Prostate gland (tissue), 2 donors: ENCODE measurements around the gene C6orf89. TPM values are rescaled to one million over a fixed set of nuclear protein-coding genes. Genes with fewer than 3 reads are reported as not detected.
A peak's percentile ranks its signal among the peaks of the same experiment; 100 is the strongest.

Experiments
- DNase-seq: peaks from one replicate; pipeline ENCODE4 v3.0.0-alpha.2; 2019; ENCODE audit warnings: low spot score
- H3K27ac ChIP-seq, 2 donors: fragments of 200-600 bp; sonication (generic); 2 replicates each; pipeline ENCODE4 v1.5.1; 2017 to 2019
- H3K27me3 ChIP-seq: fragments of 200-600 bp; sonication (generic); replicated peaks from 2 replicates; pipeline ENCODE4 v1.5.1; 2019; ENCODE audit not compliant: insufficient read depth
- H3K36me3 ChIP-seq, 2 donors: fragments of 200-600 bp; sonication (generic); 1 replicate in 1 of 2; 2 replicates in 1 of 2; pipeline versions ENCODE4 v1.5.1 to v1.8.1; 2017 to 2019
- H3K4me1 ChIP-seq: fragments of 200-600 bp; sonication (generic); replicated peaks from 2 replicates; pipeline ENCODE4 v1.5.1; 2019
- H3K4me3 ChIP-seq, 2 donors: fragments of 200-600 bp; sonication (generic); 2 replicates each; pipeline ENCODE4 v1.5.1; 2017 to 2019
- H3K9me3 ChIP-seq: fragments of 200-600 bp; sonication (generic); 2 replicates; pipeline ENCODE4 v1.5.1; 2017
- CTCF ChIP-seq, 4 experiments: fragments of 200-600 bp in 2 of 4; fragments of 450-650 bp in 2 of 4; sonication (generic) in 2 of 4; IDR thresholded peaks; 1 replicate in 3 of 4; 2 replicates in 1 of 4; pipeline ENCODE4 v1.5.1; 2016 to 2019; ENCODE audit warnings: antibody characterized with exemption in 4 of 4, mild to moderate bottlenecking in 2 of 4, moderate library complexity in 2 of 4
- POLR2A ChIP-seq: fragments of 450-650 bp; IDR thresholded peaks from one replicate; pipeline ENCODE4 v1.6.1; 2016; ENCODE audit warnings: antibody characterized with exemption, mild to moderate bottlenecking
- POLR2AphosphoS5 ChIP-seq: sonication (generic); formaldehyde crosslinking; IDR thresholded peaks from one replicate; pipeline ENCODE4 v1.6.1; 2017; ENCODE audit warnings: antibody characterized with exemption
- WGBS: methylation state at CpG from one replicate; pipeline ENCODE4 v1.1.5; 2018; 5-methylcytosine and 5-hydroxymethylcytosine counted together
- intact Hi-C: fragments of 100-400 bp; cut with DNase I; formaldehyde crosslinking; loops from one replicate; pipeline ENCODE4 v1.14.2; 2022
- total RNA-seq, 2 donors: library from RNA; depleted of rRNA; stranded (reverse); fragments of >200 nt; gene quantifications; one replicate each; pipeline ENCODE4 v1.1.0, GENCODE V29; 2016

The C6orf89 gene
- total RNA-seq, 2 donors from 2014 or later, result 54.9 to 96.9 TPM

GRCh38 chr6:36971921-36972673 lies 86.3 kb downstream of the C6orf89 start:
- intact Hi-C loops, result loop anchor here (5.0 kb wide), 1 partner anchor 55 kb away; no protein-coding TSS in a partner anchor
- TF ChIP-seq POLR2A, result no peak
- TF ChIP-seq CTCF (IDR thresholded peaks at IDR 0.05), result no peak
- no peak for TF ChIP-seq POLR2AphosphoS5
- WGBS, result 57% methylated on average over 14 of the region's 14 CpGs
- Histone ChIP-seq H3K9me3 (no peaks in the 10 kb centered on the region), H3K4me3 (no peak overlapping the region), H3K27me3 (no peaks in the 10 kb centered on the region), H3K27ac (peak overlapping the region; percentile 45 to 68), H3K4me1 (no peaks in the 10 kb centered on the region), H3K36me3 (peaks cover 32 to 47% of the 10 kb centered on the region in 2 donors)
- DNase-seq, result no peak

GRCh38 chr6:36973190-36973589 lies 87.4 kb downstream of the C6orf89 start:
- Histone ChIP-seq H3K27ac (peak overlapping the region; percentile 45 to 68), H3K27me3 (no peaks in the 10 kb centered on the region), H3K4me3 (no peak overlapping the region), H3K4me1 (no peaks in the 10 kb centered on the region), H3K9me3 (no peaks in the 10 kb centered on the region), H3K36me3 (peaks cover 38 to 53% of the 10 kb centered on the region in 2 donors)
- intact Hi-C loops, result loop anchor here (5.0 kb wide), 1 partner anchor 56 kb away; no protein-coding TSS in a partner anchor
- WGBS, result 63% methylated on average over 1 of the region's 1 CpG
- TF ChIP-seq POLR2A (no peak), POLR2AphosphoS5 (peak; percentile 10)
- DNase-seq, result no peak

- intact Hi-C loops, result loop anchor here (5.0 kb wide), 1 partner anchor 56 kb away; no protein-coding TSS in a partner anchor
- Histone ChIP-seq H3K27ac (peak overlapping the region; percentile 45 to 68), H3K36me3 (peaks cover 38 to 53% of the 10 kb centered on the region in 2 donors), H3K27me3 (no peaks in the 10 kb centered on the region), H3K4me1 (no peaks in the 10 kb centered on the region), H3K4me3 (no peak overlapping the region), H3K9me3 (no peaks in the 10 kb centered on the region)
- no peak for TF ChIP-seq CTCF (IDR thresholded peaks at IDR 0.05)
- no peak for TF ChIP-seq POLR2AphosphoS5
- TF ChIP-seq POLR2A, result no peak
- whole genome bisulfite sequencing, result 83% methylated on average over 4 of the region's 4 CpGs
- DNase-seq, result no peak
These were observed 87.9 kb downstream of the C6orf89 start for GRCh38 chr6:36973647-36974046.

GRCh38 chr6:36975231-36976006 lies 89.7 kb downstream of the C6orf89 start:
- peaks cover 32 to 35% of the 10 kb centered on the region in 2 donors for H3K36me3 ChIP-seq
- intact Hi-C loops, result no loop called here

More at GRCh38 chr6:36975231-36976006, 89.7 kb downstream of the C6orf89 start:
- no peak for TF ChIP-seq POLR2AphosphoS5
- TF ChIP-seq POLR2A, result no peak
- no peak for TF ChIP-seq CTCF (IDR thresholded peaks at IDR 0.05)
- H3K9me3 ChIP-seq, result no peaks in the 10 kb centered on the region
- H3K4me3 ChIP-seq, result no peak overlapping the region
- no peaks in the 10 kb centered on the region for H3K27me3 ChIP-seq
- no peak overlapping the region for H3K27ac ChIP-seq
- DNase-seq, result no peak
- 93% methylated on average over 7 of the region's 7 CpGs for WGBS
- H3K4me1 ChIP-seq, result peaks cover 4% of the 10 kb centered on the region
